A549 (cell line): ENCODE results near the gene PCNT. TPM values are rescaled to one million over a fixed set of nuclear protein-coding genes. Genes with fewer than 3 reads are reported as not detected.

ENCODE experiments used
- ATAC-seq, 2 experiments: fragments of 200-7000 bp in 1 of 2; fragments of >200 bp in 1 of 2; cut with Nextera tagmentation in 1 of 2; cut with Tn5 transposase in 1 of 2; 3 replicates each; pipeline versions ENCODE4 v1.8.0 to v1.9.1; 2018 to 2020; ENCODE audit warnings: mild to moderate bottlenecking in 1 of 2, moderate library complexity in 1 of 2
- CTCF ChIA-PET: fragments of 300-600 bp; sonication (Branson Sonifier 250); formaldehyde crosslinking; extraction: SDS; loops from one replicate; lab custom pipeline; 2021; ENCODE audit warnings: antibody characterized with exemption, inconsistent platforms; lab: Yijun Ruan, JAX
- POLR2A ChIA-PET: fragments of 350-600 bp; formaldehyde crosslinking; extraction: SDS; loops from one replicate; lab custom pipeline; 2021; ENCODE audit warnings: antibody characterized with exemption, inconsistent platforms; lab: Yijun Ruan, JAX
- DNase-seq, 2 experiments: peaks; one replicate each; pipeline versions ENCODE4 v3.0.0 to v3.0.0-alpha.2; 2011 to 2016; ENCODE audit warnings: low read depth in 1 of 2, low spot score in 1 of 2
- FAIRE-seq: peaks from 2 replicates; lab custom pipeline; 2011; peaks lifted over from hg19 to GRCh38; lab: Jason Lieb, UNC
- H3K27ac ChIP-seq, 2 experiments: fragments of >200 bp; sonication (Bioruptor Twin); formaldehyde crosslinking; 3 replicates each; pipeline ENCODE4 v1.5.1; 2016 to 2017
- H3K4me1 ChIP-seq: fragments of >200 bp; sonication (Bioruptor Twin); formaldehyde crosslinking; 3 replicates; pipeline ENCODE4 v1.6.1; 2016
- H3K4me2 ChIP-seq: fragments of >200 bp; sonication (Bioruptor Twin); formaldehyde crosslinking; 3 replicates; pipeline ENCODE4 v1.6.1; 2016
- H3K4me3 ChIP-seq: fragments of >200 bp; sonication (Bioruptor Twin); formaldehyde crosslinking; 3 replicates; pipeline ENCODE4 v1.5.1; 2016
- H3K9me3 ChIP-seq: fragments of >200 bp; sonication (Bioruptor Twin); formaldehyde crosslinking; 3 replicates; pipeline ENCODE4 v1.6.1; 2016
- CBX8 ChIP-seq: fragments of 200-600 bp; sonication (generic); IDR thresholded peaks from 2 replicates; pipeline ENCODE4 v1.6.1; 2016
- FOSB ChIP-seq: fragments of 250-450 bp; sonication (Bioruptor Pico); IDR thresholded peaks from 2 replicates; pipeline ENCODE4 v1.5.0; 2020; ENCODE audit warnings: mild to moderate bottlenecking, moderate library complexity
- GATA3 ChIP-seq: IDR thresholded peaks from 2 replicates; pipeline ENCODE4 v1.6.1; 2012; ENCODE audit warnings: borderline replicate concordance
- HDAC2 ChIP-seq: fragments of 200-600 bp; sonication (generic); IDR thresholded peaks from 2 replicates; pipeline ENCODE4 v1.6.1; 2016
- HOXA7 ChIP-seq: fragments of 250-450 bp; sonication (Bioruptor Pico); IDR thresholded peaks from 2 replicates; pipeline ENCODE4 v1.5.0; 2020; ENCODE audit warnings: mild to moderate bottlenecking, moderate library complexity
- HOXB13 ChIP-seq: fragments of 250-450 bp; sonication (Bioruptor Pico); IDR thresholded peaks from 2 replicates; pipeline ENCODE4 v1.5.0; 2020; ENCODE audit warnings: low read depth, mild to moderate bottlenecking, moderate library complexity
- HOXB5 ChIP-seq: fragments of 250-450 bp; sonication (Bioruptor Pico); IDR thresholded peaks from 2 replicates; pipeline ENCODE4 v1.5.0; 2020; ENCODE audit warnings: mild to moderate bottlenecking, moderate library complexity
- JUN ChIP-seq, 2 experiments: fragments of >200 bp; sonication (Bioruptor Twin); formaldehyde crosslinking; IDR thresholded peaks; 2 replicates in 1 of 2; 3 replicates in 1 of 2; pipeline ENCODE4 v1.6.1; 2016 to 2017
- JUNB ChIP-seq: fragments of >200 bp; sonication (Bioruptor Twin); formaldehyde crosslinking; IDR thresholded peaks from 2 replicates; pipeline ENCODE4 v1.6.1; 2016
- KDM5A ChIP-seq: fragments of 200-600 bp; sonication (generic); IDR thresholded peaks from 2 replicates; pipeline ENCODE4 v1.6.1; 2016; ENCODE audit warnings: antibody characterized with exemption, mild to moderate bottlenecking
- MAFK ChIP-seq: fragments of 450-650 bp; IDR thresholded peaks from 2 replicates; pipeline ENCODE4 v1.6.1; 2014; ENCODE audit not compliant: partially characterized antibody
- MYC ChIP-seq: IDR thresholded peaks from 2 replicates; pipeline ENCODE4 v1.6.1; 2012; ENCODE audit warnings: mild to moderate bottlenecking, inconsistent platforms, low read length, improper control_type of control experiment, borderline replicate concordance
- NFE2L2 ChIP-seq: fragments of 150-350 bp; conservative IDR thresholded peaks from 2 replicates; pipeline ENCODE4 v1.6.1; 2014; ENCODE audit warnings: low read length
- NR3C1 ChIP-seq: fragments of >200 bp; sonication (Bioruptor Twin); formaldehyde crosslinking; IDR thresholded peaks from 3 replicates; pipeline ENCODE4 v1.6.1; 2017
- POLR2A ChIP-seq: IDR thresholded peaks from 2 replicates; pipeline ENCODE4 v1.6.1; 2012; ENCODE audit warnings: mild to moderate bottlenecking, low read length
- POLR2AphosphoS2 ChIP-seq: conservative IDR thresholded peaks from 2 replicates; pipeline ENCODE4 v1.6.1; 2012; ENCODE audit warnings: low read length, improper control_type of control experiment, inconsistent platforms
- RAD21 ChIP-seq, 2 experiments: fragments of >200 bp in 1 of 2; sonication (Bioruptor Twin) in 1 of 2; formaldehyde crosslinking in 1 of 2; IDR thresholded peaks in 1 of 2; conservative IDR thresholded peaks in 1 of 2; 2 replicates in 1 of 2; 3 replicates in 1 of 2; pipeline ENCODE4 v1.6.1; 2012 to 2018; ENCODE audit warnings: inconsistent platforms in 1 of 2
- RFX5 ChIP-seq: fragments of 450-650 bp; IDR thresholded peaks from 2 replicates; pipeline ENCODE4 v1.7.1; 2014; ENCODE audit warnings: antibody characterized with exemption, mild to moderate bottlenecking, moderate library complexity
- SMC3 ChIP-seq: fragments of >200 bp; sonication (Bioruptor Twin); formaldehyde crosslinking; IDR thresholded peaks from 3 replicates; pipeline ENCODE4 v1.6.1; 2018; ENCODE audit warnings: inconsistent platforms
- TFCP2L1 ChIP-seq: fragments of 250-450 bp; sonication (Bioruptor Pico); IDR thresholded peaks from 2 replicates; pipeline ENCODE4 v1.5.0; 2021; ENCODE audit warnings: mild to moderate bottlenecking
- TP53 ChIP-seq: fragments of 250-450 bp; sonication (Bioruptor Pico); IDR thresholded peaks from 2 replicates; pipeline ENCODE4 v1.5.0; 2021; ENCODE audit warnings: mild to moderate bottlenecking, moderate library complexity
- ZFP36 ChIP-seq: fragments of 450-650 bp; IDR thresholded peaks from 2 replicates; pipeline ENCODE4 v1.6.1; 2014; ENCODE audit warnings: borderline replicate concordance; ENCODE audit not compliant: partially characterized antibody
- WGBS: methylation state at CpG from one replicate; pipeline ENCODE4 v1.1.6; 2017; ENCODE audit errors: missing lambda C conversion rate; 5-methylcytosine and 5-hydroxymethylcytosine counted together
- polyA plus RNA-seq, 4 experiments: library from polyadenylated mRNA; depleted of rRNA in 3 of 4; stranded (reverse); fragments of >200 nt; fragmentation: RNase III in 1 of 4; extraction: RNeasy Plus Mini Kit Qiagen cat#74134 plus additional on column Dnase treatment in 1 of 4; gene quantifications; 2 replicates in 3 of 4; 3 replicates in 1 of 4; pipeline ENCODE4 v1.2.3, GENCODE V29; 2011 to 2017
- TF ChIP-seq, protein P1 (sequence below): fragments of >200 bp; sonication (Bioruptor Twin); formaldehyde crosslinking; IDR thresholded peaks from 3 replicates; pipeline ENCODE4 v1.5.1; 2016
- TF ChIP-seq, protein P2 (sequence below): IDR thresholded peaks from 2 replicates; pipeline ENCODE4 v1.6.1; 2012
- TF ChIP-seq, protein P3 (sequence below): fragments of 250-450 bp; sonication (Bioruptor Pico); IDR thresholded peaks from 2 replicates; pipeline ENCODE4 v1.5.0; 2020; ENCODE audit warnings: low read depth, mild to moderate bottlenecking, moderate library complexity
- TF ChIP-seq, protein P4 (sequence below): IDR thresholded peaks from 2 replicates; pipeline ENCODE4 v1.6.1; 2012
- TF ChIP-seq, protein P5 (sequence below): fragments of >200 bp; sonication (Bioruptor Twin); formaldehyde crosslinking; IDR thresholded peaks from 2 replicates; pipeline ENCODE4 v1.6.1; 2016
- TF ChIP-seq, protein P6 (sequence below): fragments of >200 bp; sonication (Bioruptor Twin); formaldehyde crosslinking; IDR thresholded peaks from 3 replicates; pipeline ENCODE4 v1.6.1; 2016

Gene PCNT
- polyA plus RNA-seq, 2 of the 4 experiments (the other 2 are of a cell fraction): 11.1 to 14.6 TPM

DNA sequence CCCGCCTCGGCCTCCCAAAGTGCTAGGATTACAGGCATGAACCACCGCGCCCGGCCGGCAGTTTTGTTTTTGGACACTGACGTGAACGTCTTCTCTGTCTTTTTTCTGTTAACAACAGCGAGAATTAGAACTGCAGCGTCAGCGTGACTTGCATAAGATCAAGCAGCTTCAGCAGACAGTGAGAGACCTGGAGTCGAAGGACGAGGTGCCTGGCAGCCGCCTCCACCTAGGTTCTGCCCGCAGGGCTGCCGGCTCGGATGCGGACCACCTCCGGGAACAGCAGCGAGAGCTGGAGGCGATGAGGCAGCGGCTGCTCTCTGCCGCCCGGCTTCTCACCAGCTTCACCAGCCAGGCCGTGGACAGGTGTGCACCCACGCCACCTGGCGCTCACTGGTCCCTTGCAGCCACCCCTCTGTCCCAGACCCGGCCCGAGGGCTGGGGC lies 111.9 kb downstream of the PCNT start:
- Histone ChIP-seq H3K4me3 (no peak overlapping the region), H3K4me1 (no peaks in the 10 kb centered on the region), H3K27ac (no peak overlapping the region), H3K9me3 (no peaks in the 10 kb centered on the region), H3K4me2 (no peak overlapping the region)
- TF ChIP-seq HDAC2 (no peak), TP53 (no peak), FOSB (CRISPR knock-in tag) (no peak), JUNB (no peak), JUN (IDR thresholded peaks at IDR 0.05) (no peak), HOXB13 (no peak), MAFK (no peak), NR3C1 (no peak), POLR2AphosphoS2 (no peak), KDM5A (no peak), CBX8 (no peak), RAD21 (conservative IDR thresholded peaks at IDR 0.05 in 1 of 2, IDR thresholded peaks at IDR 0.05 in 1 of 2) (no peak), GATA3 (no peak), MYC (no peak), POLR2A (no peak)
- TF ChIP-seq, protein P1, sequence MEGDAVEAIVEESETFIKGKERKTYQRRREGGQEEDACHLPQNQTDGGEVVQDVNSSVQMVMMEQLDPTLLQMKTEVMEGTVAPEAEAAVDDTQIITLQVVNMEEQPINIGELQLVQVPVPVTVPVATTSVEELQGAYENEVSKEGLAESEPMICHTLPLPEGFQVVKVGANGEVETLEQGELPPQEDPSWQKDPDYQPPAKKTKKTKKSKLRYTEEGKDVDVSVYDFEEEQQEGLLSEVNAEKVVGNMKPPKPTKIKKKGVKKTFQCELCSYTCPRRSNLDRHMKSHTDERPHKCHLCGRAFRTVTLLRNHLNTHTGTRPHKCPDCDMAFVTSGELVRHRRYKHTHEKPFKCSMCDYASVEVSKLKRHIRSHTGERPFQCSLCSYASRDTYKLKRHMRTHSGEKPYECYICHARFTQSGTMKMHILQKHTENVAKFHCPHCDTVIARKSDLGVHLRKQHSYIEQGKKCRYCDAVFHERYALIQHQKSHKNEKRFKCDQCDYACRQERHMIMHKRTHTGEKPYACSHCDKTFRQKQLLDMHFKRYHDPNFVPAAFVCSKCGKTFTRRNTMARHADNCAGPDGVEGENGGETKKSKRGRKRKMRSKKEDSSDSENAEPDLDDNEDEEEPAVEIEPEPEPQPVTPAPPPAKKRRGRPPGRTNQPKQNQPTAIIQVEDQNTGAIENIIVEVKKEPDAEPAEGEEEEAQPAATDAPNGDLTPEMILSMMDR: no peak
- TF ChIP-seq, protein P2, sequence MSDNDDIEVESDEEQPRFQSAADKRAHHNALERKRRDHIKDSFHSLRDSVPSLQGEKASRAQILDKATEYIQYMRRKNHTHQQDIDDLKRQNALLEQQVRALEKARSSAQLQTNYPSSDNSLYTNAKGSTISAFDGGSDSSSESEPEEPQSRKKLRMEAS: no peak
- TF ChIP-seq, protein P3, sequence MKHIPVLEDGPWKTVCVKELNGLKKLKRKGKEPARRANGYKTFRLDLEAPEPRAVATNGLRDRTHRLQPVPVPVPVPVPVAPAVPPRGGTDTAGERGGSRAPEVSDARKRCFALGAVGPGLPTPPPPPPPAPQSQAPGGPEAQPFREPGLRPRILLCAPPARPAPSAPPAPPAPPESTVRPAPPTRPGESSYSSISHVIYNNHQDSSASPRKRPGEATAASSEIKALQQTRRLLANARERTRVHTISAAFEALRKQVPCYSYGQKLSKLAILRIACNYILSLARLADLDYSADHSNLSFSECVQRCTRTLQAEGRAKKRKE (CRISPR knock-in tag): no peak
- TF ChIP-seq, protein P4, sequence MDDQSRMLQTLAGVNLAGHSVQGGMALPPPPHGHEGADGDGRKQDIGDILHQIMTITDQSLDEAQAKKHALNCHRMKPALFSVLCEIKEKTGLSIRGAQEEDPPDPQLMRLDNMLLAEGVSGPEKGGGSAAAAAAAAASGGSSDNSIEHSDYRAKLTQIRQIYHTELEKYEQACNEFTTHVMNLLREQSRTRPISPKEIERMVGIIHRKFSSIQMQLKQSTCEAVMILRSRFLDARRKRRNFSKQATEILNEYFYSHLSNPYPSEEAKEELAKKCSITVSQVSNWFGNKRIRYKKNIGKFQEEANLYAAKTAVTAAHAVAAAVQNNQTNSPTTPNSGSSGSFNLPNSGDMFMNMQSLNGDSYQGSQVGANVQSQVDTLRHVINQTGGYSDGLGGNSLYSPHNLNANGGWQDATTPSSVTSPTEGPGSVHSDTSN: no peak
- POLR2A ChIA-PET: no interaction called here
- no peak for ATAC-seq
- FAIRE-seq: no peak
- no peak for DNase-seq
- CTCF ChIA-PET: no interaction called here
- 94% methylated on average over 28 of the region's 29 CpGs for WGBS

DNA sequence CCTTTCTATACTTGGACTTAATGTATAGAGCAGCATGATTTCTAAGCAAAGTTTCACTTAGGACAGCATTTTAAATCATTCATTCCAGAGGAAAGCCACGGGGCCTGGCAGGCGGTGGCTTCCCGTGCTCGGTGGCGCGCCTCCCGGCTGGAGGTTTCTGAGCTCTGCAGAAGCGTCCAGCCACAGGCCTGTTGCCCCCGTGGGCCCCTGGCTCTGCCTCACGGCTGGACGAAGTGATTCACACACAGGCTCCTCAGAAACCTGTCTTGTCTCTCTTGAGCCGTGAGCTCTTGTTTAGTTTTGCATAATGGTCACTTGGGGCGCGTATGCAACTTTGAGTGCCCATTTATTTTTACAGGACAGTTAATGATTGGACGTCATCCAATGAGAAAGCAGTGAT lies 112.7 kb downstream of the PCNT start:
- ChIA-PET CTCF (no interaction called here), POLR2A (no interaction called here)
- no peak for ATAC-seq
- Histone ChIP-seq H3K27ac (no peak overlapping the region), H3K4me1 (no peaks in the 10 kb centered on the region), H3K9me3 (no peaks in the 10 kb centered on the region), H3K4me3 (no peak overlapping the region), H3K4me2 (no peak overlapping the region)
- TF ChIP-seq MAFK: no peak
- DNase-seq: no peak
- WGBS: 94% methylated on average over 15 of the region's 15 CpGs
- no peak for FAIRE-seq

DNA sequence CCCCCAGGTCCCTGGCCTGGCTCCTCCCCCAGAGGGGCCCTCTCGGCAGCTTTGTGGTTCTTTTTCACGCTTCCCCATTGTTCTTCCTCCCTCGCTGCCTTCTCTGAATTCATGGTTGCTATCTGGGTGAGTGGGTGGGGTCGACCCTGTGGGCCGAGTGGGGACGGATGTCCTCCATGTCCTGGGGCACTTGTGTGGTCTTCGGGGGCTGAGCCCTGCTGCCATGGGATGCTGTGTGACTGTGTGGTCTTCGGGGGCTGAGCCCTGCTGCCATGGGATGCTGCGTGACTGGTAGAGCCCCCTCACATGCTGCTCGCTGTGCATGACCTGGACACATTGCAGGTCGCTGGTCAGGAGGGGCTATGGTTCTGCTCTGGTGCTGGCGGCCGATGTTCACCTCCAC lies 113.1 kb downstream of the PCNT start:
- TF ChIP-seq SMC3: no peak
- TF ChIP-seq TFCP2L1 (CRISPR knock-in tag): no peak
- TF ChIP-seq RAD21 (conservative IDR thresholded peaks at IDR 0.05 in 1 of 2, IDR thresholded peaks at IDR 0.05 in 1 of 2): no peak
- TF ChIP-seq, protein P5, sequence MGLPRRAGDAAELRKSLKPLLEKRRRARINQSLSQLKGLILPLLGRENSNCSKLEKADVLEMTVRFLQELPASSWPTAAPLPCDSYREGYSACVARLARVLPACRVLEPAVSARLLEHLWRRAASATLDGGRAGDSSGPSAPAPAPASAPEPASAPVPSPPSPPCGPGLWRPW: no peak
- TF ChIP-seq HOXB13: no peak
- TF ChIP-seq ZFP36: no peak
- TF ChIP-seq, protein P4: no peak
- no peak for TF ChIP-seq MAFK
- TF ChIP-seq, protein P6, sequence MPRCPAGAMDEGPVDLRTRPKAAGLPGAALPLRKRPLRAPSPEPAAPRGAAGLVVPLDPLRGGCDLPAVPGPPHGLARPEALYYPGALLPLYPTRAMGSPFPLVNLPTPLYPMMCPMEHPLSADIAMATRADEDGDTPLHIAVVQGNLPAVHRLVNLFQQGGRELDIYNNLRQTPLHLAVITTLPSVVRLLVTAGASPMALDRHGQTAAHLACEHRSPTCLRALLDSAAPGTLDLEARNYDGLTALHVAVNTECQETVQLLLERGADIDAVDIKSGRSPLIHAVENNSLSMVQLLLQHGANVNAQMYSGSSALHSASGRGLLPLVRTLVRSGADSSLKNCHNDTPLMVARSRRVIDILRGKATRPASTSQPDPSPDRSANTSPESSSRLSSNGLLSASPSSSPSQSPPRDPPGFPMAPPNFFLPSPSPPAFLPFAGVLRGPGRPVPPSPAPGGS: no peak
- TF ChIP-seq FOSB (CRISPR knock-in tag): no peak
- TF ChIP-seq HOXB5 (CRISPR knock-in tag): no peak
- TF ChIP-seq KDM5A: no peak
- no peak for TF ChIP-seq NFE2L2
- no peak for TF ChIP-seq POLR2AphosphoS2
- TF ChIP-seq RFX5: no peak
- no peak for TF ChIP-seq JUN (IDR thresholded peaks at IDR 0.05)
- no peak for TF ChIP-seq HOXA7 (CRISPR knock-in tag)
- ChIA-PET CTCF (no interaction called here), POLR2A (no interaction called here)
- ATAC-seq: no peak
- Histone ChIP-seq H3K4me3 (no peak overlapping the region), H3K27ac (no peak overlapping the region), H3K9me3 (no peaks in the 10 kb centered on the region), H3K4me2 (no peak overlapping the region), H3K4me1 (no peaks in the 10 kb centered on the region)
- no peak for DNase-seq
- WGBS: 83% methylated on average over 4 of the region's 13 CpGs
- no peak for FAIRE-seq
